Peyer's patch (tissue), 4 donors: Measurements from ENCODE around the gene ART3. TPM values are rescaled to one million over a fixed set of nuclear protein-coding genes. Genes with fewer than 3 reads are reported as not detected.

Experiments used
- DNase-seq, 3 donors: peaks; one replicate each; pipeline ENCODE4 v3.0.0-alpha.2; 2017 to 2019
- H3K27ac ChIP-seq, 4 donors: fragments of 200-600 bp; sonication (generic); one replicate each; pipeline ENCODE4 v1.5.1; 2016 to 2019
- H3K27me3 ChIP-seq, 2 donors: fragments of 200-600 bp; sonication (generic); one replicate each; pipeline ENCODE4 v1.5.1; 2019
- H3K36me3 ChIP-seq, 3 donors: fragments of 200-600 bp; sonication (generic); one replicate each; pipeline ENCODE4 v1.5.1; 2016 to 2019
- H3K4me1 ChIP-seq, 4 donors: fragments of 200-600 bp; sonication (generic); one replicate each; pipeline ENCODE4 v1.5.1; 2016 to 2019
- H3K4me3 ChIP-seq, 4 donors: fragments of 200-600 bp; sonication (generic); 1 replicate in 3 of 4; 2 replicates in 1 of 4; pipeline ENCODE4 v1.5.1; 2016 to 2019; ENCODE audit warnings: mild to moderate bottlenecking in 1 of 4
- H3K9me3 ChIP-seq, 4 donors: fragments of 200-600 bp; sonication (generic); one replicate each; pipeline ENCODE4 v1.5.1; 2016 to 2019; ENCODE audit warnings: mild to moderate bottlenecking in 1 of 4
- POLR2A ChIP-seq, 2 donors: fragments of 450-650 bp; IDR thresholded peaks; one replicate each; pipeline ENCODE4 v1.5.1; 2017; ENCODE audit warnings: antibody characterized with exemption in 2 of 2, mild to moderate bottlenecking in 2 of 2, moderate library complexity in 2 of 2
- total RNA-seq, 4 donors: library from RNA; depleted of rRNA; stranded (reverse); fragments of >200 nt; gene quantifications; one replicate each; pipeline ENCODE4 v1.1.0, GENCODE V29; 2016
- TF ChIP-seq, protein P1 (sequence below), 6 experiments: fragments of 450-650 bp in 4 of 6; fragments of 200-600 bp in 2 of 6; sonication (generic) in 1 of 6; IDR thresholded peaks; one replicate each; pipeline ENCODE4 v1.5.1; 2017 to 2019; ENCODE audit warnings: antibody characterized with exemption in 6 of 6, mild to moderate bottlenecking in 3 of 6, moderate library complexity in 1 of 6

ART3 gene
- total RNA-seq, 4 donors from 2014 or later: 0.85 TPM; not detected in 3

DNA sequence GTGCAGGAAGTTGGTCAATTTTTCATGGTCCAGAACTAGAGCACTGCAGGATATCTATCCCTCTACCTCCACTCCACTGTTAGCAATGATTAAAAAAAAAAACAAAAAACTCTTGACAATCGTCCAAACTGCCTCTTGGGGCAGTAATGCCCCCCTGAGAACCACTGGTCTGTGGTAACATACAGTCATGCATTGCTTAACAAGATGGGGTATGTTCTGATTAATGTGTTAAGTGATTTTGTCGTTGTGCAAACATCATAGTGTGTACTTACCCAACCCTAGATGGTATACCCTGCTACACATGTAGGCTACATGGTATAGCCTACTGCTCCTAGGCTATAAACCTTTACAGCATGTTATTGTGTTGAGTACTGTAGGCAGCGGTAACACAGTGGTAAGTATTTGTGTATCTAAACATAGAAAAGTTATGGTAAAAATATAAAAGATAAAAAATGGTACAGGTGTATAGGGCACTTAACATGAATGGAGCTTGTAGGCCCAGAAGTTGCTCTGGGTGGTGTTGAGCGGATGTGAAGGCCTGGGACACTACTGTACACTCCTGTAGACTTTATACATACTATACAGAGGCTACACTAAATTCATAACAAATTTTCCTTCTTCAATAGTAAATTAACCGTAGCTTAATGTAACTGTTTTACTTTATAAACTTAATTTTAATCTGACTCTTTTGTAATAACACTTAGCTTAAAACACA is 34.1 kb downstream of the ART3 start:
- no peak overlapping the region for H3K27ac ChIP-seq
- no peaks in the 10 kb centered on the region for H3K4me1 ChIP-seq
- no peak for DNase-seq
- H3K27me3 ChIP-seq: no peaks in the 10 kb centered on the region
- H3K36me3 ChIP-seq: peaks cover 0 to 10% (median 0%) of the 10 kb centered on the region in 3 donors
- no peak overlapping the region for H3K4me3 ChIP-seq
- H3K9me3 ChIP-seq: no peaks in the 10 kb centered on the region
- TF ChIP-seq POLR2A (IDR thresholded peaks at IDR 0.05): no peak
- TF ChIP-seq, protein P1, sequence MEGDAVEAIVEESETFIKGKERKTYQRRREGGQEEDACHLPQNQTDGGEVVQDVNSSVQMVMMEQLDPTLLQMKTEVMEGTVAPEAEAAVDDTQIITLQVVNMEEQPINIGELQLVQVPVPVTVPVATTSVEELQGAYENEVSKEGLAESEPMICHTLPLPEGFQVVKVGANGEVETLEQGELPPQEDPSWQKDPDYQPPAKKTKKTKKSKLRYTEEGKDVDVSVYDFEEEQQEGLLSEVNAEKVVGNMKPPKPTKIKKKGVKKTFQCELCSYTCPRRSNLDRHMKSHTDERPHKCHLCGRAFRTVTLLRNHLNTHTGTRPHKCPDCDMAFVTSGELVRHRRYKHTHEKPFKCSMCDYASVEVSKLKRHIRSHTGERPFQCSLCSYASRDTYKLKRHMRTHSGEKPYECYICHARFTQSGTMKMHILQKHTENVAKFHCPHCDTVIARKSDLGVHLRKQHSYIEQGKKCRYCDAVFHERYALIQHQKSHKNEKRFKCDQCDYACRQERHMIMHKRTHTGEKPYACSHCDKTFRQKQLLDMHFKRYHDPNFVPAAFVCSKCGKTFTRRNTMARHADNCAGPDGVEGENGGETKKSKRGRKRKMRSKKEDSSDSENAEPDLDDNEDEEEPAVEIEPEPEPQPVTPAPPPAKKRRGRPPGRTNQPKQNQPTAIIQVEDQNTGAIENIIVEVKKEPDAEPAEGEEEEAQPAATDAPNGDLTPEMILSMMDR (IDR thresholded peaks at IDR 0.05): no peak

DNA sequence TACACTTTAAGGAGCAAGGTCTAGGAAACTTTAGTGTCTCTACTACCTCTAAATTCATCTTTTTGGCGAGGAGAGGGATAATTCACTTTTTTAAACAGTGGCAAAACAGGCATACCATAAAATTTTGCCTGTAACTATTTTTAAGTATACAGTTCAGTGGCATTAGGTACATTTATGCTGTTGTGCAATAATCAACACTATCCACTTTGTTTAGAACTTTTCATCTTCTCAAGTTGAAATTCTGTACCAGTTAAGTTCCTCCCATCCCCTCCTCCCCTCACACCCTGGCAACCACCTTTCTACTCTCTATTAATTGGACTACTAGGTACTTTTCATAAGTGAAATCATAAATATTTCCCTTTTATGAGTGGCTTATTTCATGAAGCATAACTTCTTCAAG is 42.3 kb downstream of the ART3 start:
- DNase-seq: no peak
- H3K36me3 ChIP-seq: peaks cover 0 to 78% (median 6%) of the 10 kb centered on the region in 3 donors
- no peaks in the 10 kb centered on the region for H3K9me3 ChIP-seq

DNA sequence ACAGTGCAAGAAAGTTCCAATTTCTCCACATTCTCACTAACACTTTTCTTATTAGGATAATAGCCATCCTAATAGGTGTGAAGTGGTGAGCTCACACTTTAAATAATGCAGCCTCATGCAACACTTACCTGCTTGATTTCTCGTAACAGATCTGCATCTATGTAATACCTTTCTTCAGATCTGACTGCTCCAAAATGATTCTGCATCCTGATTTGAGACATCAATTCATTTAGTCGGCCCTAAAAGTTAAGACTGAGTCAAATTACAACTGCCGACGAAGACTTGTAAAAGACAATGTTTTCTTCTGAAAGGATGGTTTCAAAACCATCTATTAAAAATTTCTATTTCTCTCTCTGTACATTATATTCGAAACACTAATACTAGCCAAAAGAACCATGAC is 43.0 kb downstream of the ART3 start:
- H3K4me3 ChIP-seq: no peak overlapping the region
- H3K27me3 ChIP-seq: no peaks in the 10 kb centered on the region
- H3K36me3 ChIP-seq: peaks cover 0 to 85% (median 6%) of the 10 kb centered on the region in 3 donors
- no peaks in the 10 kb centered on the region for H3K4me1 ChIP-seq
- H3K27ac ChIP-seq: no peak overlapping the region
- TF ChIP-seq, protein P1 (IDR thresholded peaks at IDR 0.05): no peak
- TF ChIP-seq POLR2A (IDR thresholded peaks at IDR 0.05): no peak
- DNase-seq: no peak
- H3K9me3 ChIP-seq: no peaks in the 10 kb centered on the region

More for the DNA sequence above, 42.3 kb downstream of the ART3 start:
- Histone ChIP-seq H3K4me3 (no peak overlapping the region), H3K27me3 (no peaks in the 10 kb centered on the region), H3K4me1 (no peaks in the 10 kb centered on the region), H3K27ac (no peak overlapping the region)
- TF ChIP-seq, protein P1 (IDR thresholded peaks at IDR 0.05): no peak
- no peak for TF ChIP-seq POLR2A (IDR thresholded peaks at IDR 0.05)

DNA sequence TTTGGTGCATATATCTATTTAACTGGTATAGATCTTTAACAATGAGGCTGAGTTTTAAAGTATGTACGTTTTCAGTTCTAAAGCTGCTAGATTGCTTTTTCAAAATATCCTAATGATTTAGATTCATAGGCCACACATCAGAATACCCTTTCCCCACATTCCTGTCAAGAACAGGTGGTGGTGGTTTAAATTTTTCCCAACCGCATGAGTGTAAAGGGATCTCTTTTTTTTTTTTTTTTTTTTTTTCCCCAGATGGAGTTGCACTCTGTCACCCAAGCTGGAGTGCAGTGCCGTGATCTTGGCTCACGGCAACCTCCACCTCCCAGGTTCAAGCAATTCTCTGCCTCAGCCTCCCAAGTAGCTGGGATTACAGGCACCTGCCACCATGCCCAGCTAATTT is 45.7 kb downstream of the ART3 start:
- no peak for DNase-seq
- Histone ChIP-seq H3K36me3 (peaks cover 0 to 86% (median 6%) of the 10 kb centered on the region in 3 donors), H3K27ac (no peak overlapping the region), H3K9me3 (no peaks in the 10 kb centered on the region), H3K4me1 (no peaks in the 10 kb centered on the region), H3K4me3 (no peak overlapping the region), H3K27me3 (no peaks in the 10 kb centered on the region)
- TF ChIP-seq, protein P1 (IDR thresholded peaks at IDR 0.05): no peak
- no peak for TF ChIP-seq POLR2A (IDR thresholded peaks at IDR 0.05)

DNA sequence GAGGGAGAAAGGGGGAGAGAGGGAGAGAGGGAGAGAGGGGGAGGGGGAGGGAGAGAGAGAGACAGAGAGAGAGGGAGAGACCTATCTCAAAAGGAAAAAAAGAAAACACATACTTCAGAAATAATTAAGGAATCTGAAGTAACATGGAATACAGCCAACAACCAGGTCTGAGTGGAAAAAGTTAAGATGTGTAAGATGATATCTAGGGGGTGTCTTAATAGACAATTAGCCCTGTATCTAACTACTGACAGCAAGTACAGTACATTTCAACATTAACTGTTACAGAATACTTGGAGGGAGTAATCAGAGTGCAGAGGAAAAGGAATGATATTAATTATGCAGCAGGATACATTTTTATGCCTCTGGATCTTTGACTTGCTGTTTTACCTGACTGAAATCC is 51.3 kb downstream of the ART3 start:
- H3K27ac ChIP-seq: no peak overlapping the region
- DNase-seq: no peak
- no peak overlapping the region for H3K4me3 ChIP-seq
- no peaks in the 10 kb centered on the region for H3K27me3 ChIP-seq
- no peaks in the 10 kb centered on the region for H3K9me3 ChIP-seq
- no peak for TF ChIP-seq POLR2A (IDR thresholded peaks at IDR 0.05)
- TF ChIP-seq, protein P1 (IDR thresholded peaks at IDR 0.05): no peak
- H3K36me3 ChIP-seq: peaks cover 0 to 56% (median 0%) of the 10 kb centered on the region in 3 donors
- no peaks in the 10 kb centered on the region for H3K4me1 ChIP-seq
